Lower lobe of right lung (tissue), 2 donors: ENCODE data around the gene ADAM19. TPM values are rescaled to one million over a fixed set of nuclear protein-coding genes. Genes with fewer than 3 reads are reported as not detected.
A peak's percentile ranks its signal among the peaks of the same experiment; 100 is the strongest.

ENCODE experiments used
- ATAC-seq, 2 donors: fragments of 200-7000 bp; cut with Tn5 transposase; one replicate each; pipeline ENCODE4 v1.9.1; 2020 to 2022; ENCODE audit warnings: mild to moderate bottlenecking in 2 of 2, moderate library complexity in 2 of 2
- DNase-seq: peaks from one replicate; pipeline ENCODE4 v3.0.0-alpha.2; 2020
- H3K27ac ChIP-seq: fragments of 200-600 bp; one replicate; pipeline ENCODE4 v1.8.0; 2022
- H3K27me3 ChIP-seq: fragments of 200-600 bp; one replicate; pipeline ENCODE4 v1.8.0; 2022; ENCODE audit warnings: low read depth
- H3K36me3 ChIP-seq: fragments of 200-600 bp; one replicate; pipeline ENCODE4 v1.8.0; 2022; ENCODE audit warnings: mild to moderate bottlenecking
- H3K4me1 ChIP-seq: fragments of 200-600 bp; one replicate; pipeline ENCODE4 v1.8.0; 2022
- H3K4me3 ChIP-seq: fragments of 200-600 bp; one replicate; pipeline ENCODE4 v1.8.0; 2022; ENCODE audit warnings: mild to moderate bottlenecking
- H3K9me3 ChIP-seq: fragments of 200-600 bp; one replicate; pipeline ENCODE4 v1.8.0; 2022
- intact Hi-C: fragments of 100-400 bp; cut with DNase I; formaldehyde crosslinking; loops from one replicate; pipeline ENCODE4 v1.11.0; 2022
- total RNA-seq: library from RNA; stranded (reverse); fragmentation: NEBNext Ultra II Directional; extraction: Animal tissue kit (Norgen Biotek cat#: 25700); gene quantifications from one replicate; pipeline ENCODE4 v1.2.1, GENCODE V29; 2021
- TF ChIP-seq, protein P1 (sequence below): fragments of 200-600 bp; IDR thresholded peaks from one replicate; pipeline ENCODE4 v1.8.0; 2022; ENCODE audit warnings: antibody characterized with exemption, mild to moderate bottlenecking
- donor health status: DM: no; HTN: yes; CAD: no; lungs with severe emphysema.

The ADAM19 gene
- total RNA-seq, 1 donor from 2014 or later: 12.0 TPM

DNA sequence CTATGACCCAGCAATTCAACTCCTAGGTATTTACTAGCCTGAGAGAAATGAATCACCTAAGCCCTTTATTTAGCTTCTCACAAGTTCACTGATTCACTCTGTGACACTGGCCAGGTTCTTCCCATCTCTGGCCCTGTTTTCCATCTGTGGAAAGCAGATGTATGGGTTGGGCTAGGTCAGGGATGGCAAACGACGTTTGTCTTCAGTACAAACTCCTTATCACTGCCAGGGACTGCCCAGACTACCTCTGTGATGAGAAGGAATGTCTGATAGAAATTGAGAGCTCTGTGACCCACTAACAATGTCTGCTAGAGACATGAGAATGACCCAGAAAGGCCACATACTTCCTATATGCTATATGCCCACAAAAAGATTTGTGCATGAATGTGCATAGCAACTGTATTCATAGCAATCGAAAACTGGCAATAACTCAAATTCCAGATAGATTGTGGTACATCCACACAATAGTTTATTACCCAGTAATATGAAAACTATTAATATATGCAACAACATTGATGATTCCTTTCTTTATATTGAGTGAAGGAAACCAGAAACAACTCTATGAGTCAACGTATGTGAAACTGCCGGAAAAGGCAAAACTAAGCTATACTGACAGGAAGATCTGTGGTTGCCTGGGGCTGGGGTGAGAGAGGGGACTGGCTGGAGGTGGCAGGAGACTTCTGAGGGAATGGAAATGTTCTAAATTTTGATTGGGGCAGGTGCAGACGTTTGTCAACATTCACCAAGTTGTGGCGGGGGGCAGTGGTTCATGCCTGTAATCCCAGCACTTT lies 32.0 kb upstream of the ADAM19 start:
- Histone ChIP-seq H3K27me3 (no peaks in the 10 kb centered on the region), H3K27ac (no peak overlapping the region), H3K9me3 (no peaks in the 10 kb centered on the region), H3K36me3 (no peaks in the 10 kb centered on the region), H3K4me1 (no peaks in the 10 kb centered on the region), H3K4me3 (no peak overlapping the region)
- TF ChIP-seq, protein P1, sequence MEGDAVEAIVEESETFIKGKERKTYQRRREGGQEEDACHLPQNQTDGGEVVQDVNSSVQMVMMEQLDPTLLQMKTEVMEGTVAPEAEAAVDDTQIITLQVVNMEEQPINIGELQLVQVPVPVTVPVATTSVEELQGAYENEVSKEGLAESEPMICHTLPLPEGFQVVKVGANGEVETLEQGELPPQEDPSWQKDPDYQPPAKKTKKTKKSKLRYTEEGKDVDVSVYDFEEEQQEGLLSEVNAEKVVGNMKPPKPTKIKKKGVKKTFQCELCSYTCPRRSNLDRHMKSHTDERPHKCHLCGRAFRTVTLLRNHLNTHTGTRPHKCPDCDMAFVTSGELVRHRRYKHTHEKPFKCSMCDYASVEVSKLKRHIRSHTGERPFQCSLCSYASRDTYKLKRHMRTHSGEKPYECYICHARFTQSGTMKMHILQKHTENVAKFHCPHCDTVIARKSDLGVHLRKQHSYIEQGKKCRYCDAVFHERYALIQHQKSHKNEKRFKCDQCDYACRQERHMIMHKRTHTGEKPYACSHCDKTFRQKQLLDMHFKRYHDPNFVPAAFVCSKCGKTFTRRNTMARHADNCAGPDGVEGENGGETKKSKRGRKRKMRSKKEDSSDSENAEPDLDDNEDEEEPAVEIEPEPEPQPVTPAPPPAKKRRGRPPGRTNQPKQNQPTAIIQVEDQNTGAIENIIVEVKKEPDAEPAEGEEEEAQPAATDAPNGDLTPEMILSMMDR: no peak
- intact Hi-C loops: no loop called here
- DNase-seq (no peak), ATAC-seq (peak; percentile 19 to 21)

DNA sequence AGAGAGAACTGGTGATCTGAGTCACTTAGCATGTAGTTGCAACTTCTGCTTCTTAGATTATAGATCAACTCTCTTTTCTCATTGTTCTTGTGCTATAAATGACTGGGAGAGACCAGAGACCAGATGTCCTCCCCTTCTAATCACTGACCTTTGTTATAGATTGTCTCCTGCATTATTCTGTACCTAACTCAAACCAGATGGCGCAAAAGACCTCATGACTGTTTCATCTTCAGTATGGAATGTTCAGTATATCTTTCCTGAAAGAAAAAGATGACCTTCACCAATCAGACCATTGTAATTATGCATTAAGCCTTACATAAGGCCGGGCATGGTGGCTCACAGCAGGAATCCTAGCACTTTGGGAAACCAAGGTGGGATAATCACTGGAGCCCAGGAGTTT lies 30.5 kb upstream of the ADAM19 start:
- Histone ChIP-seq H3K36me3 (no peaks in the 10 kb centered on the region), H3K4me1 (no peaks in the 10 kb centered on the region), H3K27ac (no peak overlapping the region), H3K27me3 (no peaks in the 10 kb centered on the region), H3K4me3 (no peak overlapping the region), H3K9me3 (no peaks in the 10 kb centered on the region)
- DNase-seq (no peak), ATAC-seq (no peak)
- TF ChIP-seq, protein P1: no peak
- intact Hi-C loops: no loop called here

DNA sequence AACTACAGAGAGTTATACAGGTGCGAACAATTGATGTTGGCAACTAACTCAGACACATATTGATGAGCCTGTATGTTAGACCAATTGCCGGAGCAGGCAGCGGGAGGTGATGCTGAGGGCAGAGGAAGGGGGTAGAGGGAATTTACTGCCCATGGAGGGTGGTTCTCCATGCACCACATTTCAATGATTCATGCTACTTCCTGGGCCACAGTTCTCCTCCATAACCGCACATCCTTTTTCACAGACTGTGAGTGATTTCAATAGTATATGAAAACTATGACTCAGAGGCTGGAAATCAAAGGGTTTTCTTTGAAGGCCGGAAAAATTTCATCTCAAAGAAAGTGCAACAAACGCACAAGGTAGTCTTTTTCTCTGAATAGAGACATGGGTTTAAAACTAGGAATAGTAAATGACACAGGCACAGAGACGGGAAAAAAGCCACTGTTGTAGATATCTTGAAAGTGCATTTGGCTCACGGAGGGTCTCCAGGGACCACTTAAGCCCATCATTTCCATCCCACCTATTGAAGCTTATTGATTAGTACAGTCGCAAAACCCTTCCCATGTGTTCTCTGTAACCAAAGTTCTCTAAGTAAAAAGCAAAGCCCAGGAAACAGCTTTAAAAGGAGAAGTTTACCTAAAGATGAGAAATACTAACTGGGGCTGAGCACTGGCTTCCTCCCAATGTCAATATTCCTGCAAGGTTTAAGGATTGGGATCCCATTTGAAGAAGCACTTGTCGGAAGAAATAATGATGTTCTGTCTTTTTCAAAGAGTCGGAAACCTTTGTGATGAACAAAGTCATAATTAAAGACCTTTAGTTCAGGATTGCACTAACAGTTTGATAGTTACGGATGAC lies 28.0 kb upstream of the ADAM19 start:
- Histone ChIP-seq H3K36me3 (no peaks in the 10 kb centered on the region), H3K4me1 (no peaks in the 10 kb centered on the region), H3K9me3 (no peaks in the 10 kb centered on the region), H3K27ac (no peak overlapping the region), H3K27me3 (no peaks in the 10 kb centered on the region), H3K4me3 (no peak overlapping the region)
- TF ChIP-seq, protein P1: no peak
- DNase-seq: no peak
- peak; percentile 50 to 62 for ATAC-seq
- intact Hi-C loops: no loop called here

DNA sequence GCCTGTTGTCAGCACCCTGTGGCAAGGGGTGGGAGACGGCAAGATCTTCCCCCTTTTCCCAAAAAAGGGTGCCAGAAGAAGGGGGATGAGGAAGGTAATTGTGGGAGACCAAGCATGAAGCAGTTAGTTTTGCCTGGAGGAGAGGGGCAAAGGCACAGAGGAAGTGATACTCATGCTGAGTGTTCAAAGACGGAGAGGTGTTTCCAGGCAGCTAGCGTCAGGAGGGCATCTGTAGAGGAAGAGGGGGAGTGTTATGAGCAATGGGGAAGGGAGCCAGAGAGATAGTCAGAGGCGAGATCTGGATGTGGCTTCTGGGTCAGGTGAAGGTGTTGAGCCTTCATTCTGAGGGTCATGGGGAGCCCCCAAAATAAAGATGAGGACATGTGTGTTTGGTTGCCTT lies 26.9 kb upstream of the ADAM19 start:
- H3K9me3 ChIP-seq: no peaks in the 10 kb centered on the region
- intact Hi-C loops: no loop called here
- no peaks in the 10 kb centered on the region for H3K27me3 ChIP-seq
- no peak for DNase-seq
- no peaks in the 10 kb centered on the region for H3K36me3 ChIP-seq
- no peak for ATAC-seq
- TF ChIP-seq, protein P1: no peak
- H3K4me1 ChIP-seq: no peaks in the 10 kb centered on the region
- no peak overlapping the region for H3K27ac ChIP-seq
- H3K4me3 ChIP-seq: no peak overlapping the region

DNA sequence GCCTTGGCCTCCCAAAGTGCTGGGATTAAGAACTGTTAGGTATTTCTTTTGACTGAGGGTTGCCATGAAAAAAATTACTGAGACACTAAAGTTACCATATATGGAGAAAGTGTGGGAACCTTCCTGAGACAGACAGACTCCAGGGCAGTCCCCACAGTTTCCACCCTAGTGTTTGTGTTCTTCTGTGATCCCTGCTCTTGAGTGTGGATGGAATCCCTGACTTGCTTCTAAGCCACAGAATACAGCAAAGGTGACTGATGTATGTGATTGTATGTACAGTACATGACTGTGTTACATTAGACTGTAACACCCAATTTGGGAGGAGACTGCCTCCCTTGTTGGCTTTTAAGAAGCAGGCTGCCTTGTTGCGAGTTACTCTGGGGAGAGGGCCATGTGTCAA lies 24.7 kb upstream of the ADAM19 start:
- H3K27me3 ChIP-seq: no peaks in the 10 kb centered on the region
- H3K4me3 ChIP-seq: no peak overlapping the region
- H3K27ac ChIP-seq: no peak overlapping the region
- H3K9me3 ChIP-seq: no peaks in the 10 kb centered on the region
- H3K36me3 ChIP-seq: no peaks in the 10 kb centered on the region
- no peak for ATAC-seq
- intact Hi-C loops: no loop called here
- peaks cover 8% of the 10 kb centered on the region for H3K4me1 ChIP-seq
- DNase-seq: no peak
- TF ChIP-seq, protein P1: no peak
